Panc1 (cell line): ENCODE results near the gene KIAA1755. TPM values are rescaled to one million over a fixed set of nuclear protein-coding genes. Genes with fewer than 3 reads are reported as not detected.

Experiments
- ATAC-seq: fragments of 200-7000 bp; cut with Tn5 transposase; 2 replicates; pipeline ENCODE4 v1.9.1; 2020; ENCODE audit warnings: mild to moderate bottlenecking, moderate library complexity
- BruUV-seq: library from RNA; stranded (reverse); fragments of 400-500 nt; replicated peaks from 2 replicates; lab custom pipeline; 2021; lab: Mats Ljungman, UMichigan
- CTCF ChIA-PET: fragments of 300-600 bp; sonication (Branson Sonifier 250); formaldehyde crosslinking; loops from one replicate; lab custom pipeline; 2022; ENCODE audit warnings: antibody characterized with exemption; lab: Charles Lee
- POLR2A ChIA-PET: fragments of 300-600 bp; sonication (Branson Sonifier 250); formaldehyde crosslinking; loops from one replicate; lab custom pipeline; 2022; ENCODE audit warnings: antibody characterized with exemption; lab: Charles Lee
- DNase-seq: peaks from one replicate; pipeline ENCODE4 v3.0.0-alpha.2; 2010; ENCODE audit warnings: low read depth, low spot score
- H3K27ac ChIP-seq: 2 replicates; pipeline ENCODE4 v1.5.1; 2011; ENCODE audit warnings: mild to moderate bottlenecking, low read length, inconsistent platforms
- H3K27me3 ChIP-seq: fragments of 200-500 bp; sonication (Bioruptor generic); 2 replicates; pipeline ENCODE4 v1.6.0; 2014; ENCODE audit warnings: low read length, inconsistent platforms; ENCODE audit not compliant: control insufficient read depth, insufficient read depth
- H3K36me3 ChIP-seq: fragments of 200-500 bp; sonication (Bioruptor generic); 2 replicates; pipeline ENCODE4 v1.5.1; 2014; ENCODE audit warnings: inconsistent platforms, mild to moderate bottlenecking, low read length, moderate library complexity; ENCODE audit not compliant: control insufficient read depth, insufficient read depth
- H3K4me1 ChIP-seq: 2 replicates; pipeline ENCODE4 v1.5.1; 2011; ENCODE audit warnings: inconsistent platforms, mild to moderate bottlenecking, low read length, moderate library complexity; ENCODE audit not compliant: control insufficient read depth, insufficient read depth
- H3K4me3 ChIP-seq, 2 experiments: 2 replicates each; pipeline ENCODE4 v1.5.1; 2011 to 2012; ENCODE audit warnings: low read depth in 2 of 2, low read length in 2 of 2, mild to moderate bottlenecking in 2 of 2, inconsistent platforms in 1 of 2, moderate library complexity in 1 of 2
- H3K9me3 ChIP-seq: fragments of 200-500 bp; sonication (Bioruptor generic); 2 replicates; pipeline ENCODE4 v1.5.1; 2014; ENCODE audit warnings: low read depth, mild to moderate bottlenecking, inconsistent platforms, low read length, moderate library complexity; ENCODE audit not compliant: control insufficient read depth, insufficient read depth
- POLR2AphosphoS5 ChIP-seq: IDR thresholded peaks from 2 replicates; pipeline ENCODE4 v1.6.1; 2012; ENCODE audit warnings: mild to moderate bottlenecking, low read depth, low read length, moderate library complexity
- SIN3A ChIP-seq: IDR thresholded peaks from 2 replicates; pipeline ENCODE4 v1.6.1; 2012; ENCODE audit warnings: low read depth, mild to moderate bottlenecking, low read length, moderate library complexity, borderline replicate concordance; ENCODE audit not compliant: insufficient read depth
- TCF7L2 ChIP-seq: IDR thresholded peaks from 2 replicates; pipeline ENCODE4 v1.6.1; 2011; ENCODE audit warnings: mild to moderate bottlenecking, low read depth, low read length, inconsistent platforms
- in situ Hi-C: cut with HindIII; loops from 2 replicates; pipeline ENCODE4 v1.10.0; 2016; ENCODE audit warnings: low sequenced_read_pairs, low pct_unique_long_range_greater_than_20kb
- intact Hi-C: fragments of 100-400 bp; cut with micrococcal nuclease; formaldehyde crosslinking; loops from one replicate; pipeline ENCODE4 v1.10.0; 2022; ENCODE audit not compliant: unreplicated experiment
- total RNA-seq: library from RNA; stranded (reverse); gene quantifications from one replicate; pipeline ENCODE4 v1.2.1, GENCODE V29; 2021; ENCODE audit not compliant: unreplicated experiment
- TF ChIP-seq, protein P1 (sequence below), 2 experiments: IDR thresholded peaks; 2 replicates each; pipeline ENCODE4 v1.6.1; 2011 to 2012; ENCODE audit warnings: low read depth in 2 of 2, control low read depth in 1 of 2, low read length in 1 of 2, mild to moderate bottlenecking in 1 of 2, moderate library complexity in 1 of 2; ENCODE audit not compliant: insufficient read depth in 1 of 2
- TF ChIP-seq, protein P2 (sequence below): fragments of 450-650 bp; IDR thresholded peaks from 2 replicates; pipeline ENCODE4 v1.5.1; 2017; ENCODE audit warnings: mild to moderate bottlenecking

KIAA1755 gene
- total RNA-seq, 1 experiment from 2014 or later: 0.08 TPM

DNA sequence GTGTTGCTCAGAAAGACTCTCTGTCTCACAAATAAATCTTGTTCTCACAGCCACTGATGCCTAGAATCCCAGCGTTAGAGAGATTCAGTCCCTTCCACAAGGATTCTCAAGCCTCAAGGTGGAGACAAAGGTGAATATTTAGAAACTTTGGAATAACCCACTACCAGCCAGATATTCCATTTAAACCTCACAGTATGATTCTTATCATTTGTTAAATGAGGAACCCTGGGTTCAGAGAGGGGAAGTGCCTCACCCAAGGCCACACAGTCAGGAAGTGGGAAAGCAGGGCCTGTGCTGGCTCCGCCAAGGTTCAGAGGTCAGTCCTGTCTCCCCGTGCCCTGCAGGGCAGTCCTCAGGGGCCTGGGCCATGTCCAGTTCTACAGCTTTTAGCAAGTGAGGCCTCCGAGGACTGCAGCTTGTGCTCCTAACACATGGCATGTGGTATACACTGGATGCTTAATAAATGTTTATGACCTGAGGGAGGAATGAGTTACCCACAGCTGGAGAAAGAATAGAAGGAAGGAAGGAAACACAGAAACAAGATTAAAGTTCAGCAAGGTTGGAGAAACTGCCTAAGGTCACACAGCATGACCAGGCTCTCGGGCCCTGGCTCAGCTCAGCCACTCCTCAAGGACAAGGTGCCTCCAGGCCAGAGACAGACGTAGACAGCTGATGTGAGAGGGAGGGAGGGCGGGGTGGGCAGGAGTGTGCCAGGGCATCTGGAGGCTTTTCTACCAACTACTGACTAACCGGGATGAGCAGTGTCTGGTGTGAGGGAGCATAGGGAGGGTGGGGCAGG lies 91.5 kb downstream of the KIAA1755 start:
- ChIA-PET CTCF (no interaction called here), POLR2A (no interaction called here)
- BruUV-seq: no TSS peak
- DNase-seq (no peak), ATAC-seq (no peak)
- TF ChIP-seq, protein P1, sequence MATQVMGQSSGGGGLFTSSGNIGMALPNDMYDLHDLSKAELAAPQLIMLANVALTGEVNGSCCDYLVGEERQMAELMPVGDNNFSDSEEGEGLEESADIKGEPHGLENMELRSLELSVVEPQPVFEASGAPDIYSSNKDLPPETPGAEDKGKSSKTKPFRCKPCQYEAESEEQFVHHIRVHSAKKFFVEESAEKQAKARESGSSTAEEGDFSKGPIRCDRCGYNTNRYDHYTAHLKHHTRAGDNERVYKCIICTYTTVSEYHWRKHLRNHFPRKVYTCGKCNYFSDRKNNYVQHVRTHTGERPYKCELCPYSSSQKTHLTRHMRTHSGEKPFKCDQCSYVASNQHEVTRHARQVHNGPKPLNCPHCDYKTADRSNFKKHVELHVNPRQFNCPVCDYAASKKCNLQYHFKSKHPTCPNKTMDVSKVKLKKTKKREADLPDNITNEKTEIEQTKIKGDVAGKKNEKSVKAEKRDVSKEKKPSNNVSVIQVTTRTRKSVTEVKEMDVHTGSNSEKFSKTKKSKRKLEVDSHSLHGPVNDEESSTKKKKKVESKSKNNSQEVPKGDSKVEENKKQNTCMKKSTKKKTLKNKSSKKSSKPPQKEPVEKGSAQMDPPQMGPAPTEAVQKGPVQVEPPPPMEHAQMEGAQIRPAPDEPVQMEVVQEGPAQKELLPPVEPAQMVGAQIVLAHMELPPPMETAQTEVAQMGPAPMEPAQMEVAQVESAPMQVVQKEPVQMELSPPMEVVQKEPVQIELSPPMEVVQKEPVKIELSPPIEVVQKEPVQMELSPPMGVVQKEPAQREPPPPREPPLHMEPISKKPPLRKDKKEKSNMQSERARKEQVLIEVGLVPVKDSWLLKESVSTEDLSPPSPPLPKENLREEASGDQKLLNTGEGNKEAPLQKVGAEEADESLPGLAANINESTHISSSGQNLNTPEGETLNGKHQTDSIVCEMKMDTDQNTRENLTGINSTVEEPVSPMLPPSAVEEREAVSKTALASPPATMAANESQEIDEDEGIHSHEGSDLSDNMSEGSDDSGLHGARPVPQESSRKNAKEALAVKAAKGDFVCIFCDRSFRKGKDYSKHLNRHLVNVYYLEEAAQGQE (IDR thresholded peaks at IDR 0.05; ENCODE audit: insufficient read depth in 1 of 2, low read depth in 2 of 2, low read length in 1 of 2): no peak
- no peak for TF ChIP-seq POLR2AphosphoS5
- intact Hi-C loops (loop anchor here (5.0 kb wide), 1 partner anchor 97 kb away; no protein-coding TSS in a partner anchor), in situ Hi-C loops (no loop called here)
- no peaks in the 10 kb centered on the region for H3K9me3 ChIP-seq
- peak overlapping the region; percentile 36; the same call in 1 of the 2 replicates for H3K27ac ChIP-seq
- no peaks in the 10 kb centered on the region for H3K27me3 ChIP-seq
- no peaks in the 10 kb centered on the region for H3K36me3 ChIP-seq
- peaks cover 11% of the 10 kb centered on the region for H3K4me1 ChIP-seq
- H3K4me3 ChIP-seq: no peak overlapping the region

DNA sequence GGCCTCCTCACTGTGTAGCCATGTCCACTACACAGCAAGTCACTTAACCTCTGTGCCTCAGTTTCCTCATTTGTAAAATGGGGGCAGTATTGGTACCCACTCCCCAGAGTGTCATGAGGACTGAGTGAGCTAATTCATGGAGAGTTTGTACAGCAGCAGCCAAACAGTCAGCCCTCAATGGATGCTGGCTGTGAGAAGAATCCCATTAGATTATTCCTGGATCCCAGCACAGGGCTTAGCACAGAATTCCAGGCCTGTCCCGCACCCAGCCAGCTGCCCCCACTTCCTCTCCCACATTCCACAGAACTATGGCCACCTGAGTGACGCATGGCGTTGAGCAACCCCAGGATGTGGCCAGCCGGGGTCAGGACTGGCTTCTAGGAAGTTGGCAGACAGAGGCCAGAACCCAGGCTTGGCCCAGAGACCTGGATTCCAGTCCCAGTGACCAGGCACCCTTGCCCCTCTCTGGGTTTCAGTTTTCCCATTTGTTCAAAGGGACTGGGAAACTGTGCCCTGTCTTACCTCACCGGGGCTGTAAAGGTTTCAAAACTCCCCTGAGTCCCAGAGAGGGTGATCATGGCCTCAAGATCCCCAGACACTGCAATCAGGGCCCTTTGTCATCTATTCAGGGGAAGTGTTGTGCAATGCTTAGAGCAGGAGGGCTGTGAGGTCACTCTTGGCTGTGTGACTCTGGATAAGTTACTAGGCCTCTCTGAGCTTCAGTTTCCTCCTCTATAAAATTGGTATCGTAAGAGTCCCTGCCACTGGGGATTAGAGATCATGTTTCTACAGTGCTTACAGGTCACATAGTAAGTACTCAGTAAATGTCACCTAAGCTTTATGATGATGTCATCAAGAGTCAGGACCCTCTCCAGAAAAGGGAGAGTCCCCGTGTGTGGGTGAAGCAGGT lies 92.4 kb downstream of the KIAA1755 start:
- ATAC-seq (peak; percentile 19; the same call in 1 of the 2 replicates), DNase-seq (no peak)
- TF ChIP-seq, protein P2, sequence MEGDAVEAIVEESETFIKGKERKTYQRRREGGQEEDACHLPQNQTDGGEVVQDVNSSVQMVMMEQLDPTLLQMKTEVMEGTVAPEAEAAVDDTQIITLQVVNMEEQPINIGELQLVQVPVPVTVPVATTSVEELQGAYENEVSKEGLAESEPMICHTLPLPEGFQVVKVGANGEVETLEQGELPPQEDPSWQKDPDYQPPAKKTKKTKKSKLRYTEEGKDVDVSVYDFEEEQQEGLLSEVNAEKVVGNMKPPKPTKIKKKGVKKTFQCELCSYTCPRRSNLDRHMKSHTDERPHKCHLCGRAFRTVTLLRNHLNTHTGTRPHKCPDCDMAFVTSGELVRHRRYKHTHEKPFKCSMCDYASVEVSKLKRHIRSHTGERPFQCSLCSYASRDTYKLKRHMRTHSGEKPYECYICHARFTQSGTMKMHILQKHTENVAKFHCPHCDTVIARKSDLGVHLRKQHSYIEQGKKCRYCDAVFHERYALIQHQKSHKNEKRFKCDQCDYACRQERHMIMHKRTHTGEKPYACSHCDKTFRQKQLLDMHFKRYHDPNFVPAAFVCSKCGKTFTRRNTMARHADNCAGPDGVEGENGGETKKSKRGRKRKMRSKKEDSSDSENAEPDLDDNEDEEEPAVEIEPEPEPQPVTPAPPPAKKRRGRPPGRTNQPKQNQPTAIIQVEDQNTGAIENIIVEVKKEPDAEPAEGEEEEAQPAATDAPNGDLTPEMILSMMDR: no peak
- TF ChIP-seq TCF7L2: no peak
- no peak for TF ChIP-seq SIN3A
- TF ChIP-seq, protein P1 (IDR thresholded peaks at IDR 0.05; ENCODE audit: insufficient read depth in 1 of 2, low read depth in 2 of 2, low read length in 1 of 2): no peak
- no peak for TF ChIP-seq POLR2AphosphoS5
- ChIA-PET CTCF (no interaction called here), POLR2A (no interaction called here)
- no peaks in the 10 kb centered on the region for H3K27me3 ChIP-seq
- no TSS peak for BruUV-seq
- no peak overlapping the region for H3K4me3 ChIP-seq
- in situ Hi-C loops (no loop called here), intact Hi-C loops (loop anchor here (5.0 kb wide), 1 partner anchor 96 kb away; no protein-coding TSS in a partner anchor)
- peaks cover 14% of the 10 kb centered on the region for H3K4me1 ChIP-seq
- no peaks in the 10 kb centered on the region for H3K36me3 ChIP-seq
- H3K27ac ChIP-seq: peak overlapping the region; percentile 36; the same call in 1 of the 2 replicates
- no peaks in the 10 kb centered on the region for H3K9me3 ChIP-seq
